Effector memory CD8-positive, alpha-beta T cell (primary cell): ENCODE results near the gene OR2A12.
"Not testable (repeated sequence)": the region's sequence is repeated elsewhere in the genome, so short reads cannot be mapped to it uniquely, and the experiment has no call there.

ENCODE experiments used
- ATAC-seq: fragments of 150-1000 bp; cut with Tn5 transposase; replicated peaks from 2 replicates; pipeline ENCODE4 v1.10.0; 2021; ENCODE audit warnings: mild to moderate bottlenecking, moderate library complexity
- DNase-seq, 3 experiments: peaks; one replicate each; pipeline ENCODE4 v3.0.0; 2021
- H3K27ac Mint-ChIP-seq, 2 donors: one replicate each; pipeline ENCODE4 v1.8.0; 2022; ENCODE audit warnings: mild to moderate bottlenecking in 2 of 2, mixed read lengths in 2 of 2, moderate library complexity in 2 of 2
- H3K27me3 Mint-ChIP-seq, 2 donors: one replicate each; pipeline ENCODE4 v1.8.0; 2022; ENCODE audit warnings: mixed read lengths in 2 of 2
- H3K36me3 Mint-ChIP-seq: one replicate; pipeline ENCODE4 v1.8.0; 2022; ENCODE audit warnings: mild to moderate bottlenecking, moderate library complexity, mixed read lengths; ENCODE audit not compliant: insufficient read depth
- H3K4me1 Mint-ChIP-seq, 2 donors: one replicate each; pipeline ENCODE4 v1.8.0; 2022; ENCODE audit warnings: low read depth in 2 of 2, mixed read lengths in 2 of 2
- H3K4me3 Mint-ChIP-seq, 2 donors: one replicate each; pipeline ENCODE4 v1.8.0; 2022; ENCODE audit warnings: mild to moderate bottlenecking in 2 of 2, mixed read lengths in 2 of 2, moderate library complexity in 2 of 2
- H3K9me3 Mint-ChIP-seq, 2 donors: one replicate each; pipeline ENCODE4 v1.8.0; 2022; ENCODE audit warnings: mixed read lengths in 2 of 2
- total RNA-seq, 9 experiments: gene quantifications; one replicate each; lab custom pipeline; 2026; lab: John Stamatoyannopoulos, UW

OR2A12 gene
- 0 to 0.11 (median 0) reads per million in 9 experiments for total RNA-seq

GRCh38 chr7:144085978-144086377 lies at the start of gene OR2A12:
OR2A12 (plus strand) TSS chr7:144086278; CDS start chr7:144095108, 8,830 bp downstream.
- DNase-seq (no peak), ATAC-seq (no peak)
- H3K27ac Mint-ChIP-seq = no peak within 1 kb of the TSS
- peaks cover 11 to 13% of the 10 kb centered on the region in 2 donors for H3K27me3 Mint-ChIP-seq
- no peaks in the 10 kb centered on the region for H3K9me3 Mint-ChIP-seq
- no peaks in the 10 kb centered on the region for H3K4me1 Mint-ChIP-seq
- no peaks in the 10 kb centered on the region for H3K36me3 Mint-ChIP-seq
- no peak within 1 kb of the TSS for H3K4me3 Mint-ChIP-seq

- H3K27me3 Mint-ChIP-seq = peaks cover 25 to 38% of the 10 kb centered on the region in 2 donors
- no peak overlapping the region for H3K4me3 Mint-ChIP-seq
- no peaks in the 10 kb centered on the region for H3K9me3 Mint-ChIP-seq
- ATAC-seq = no peak
- no peaks in the 10 kb centered on the region for H3K36me3 Mint-ChIP-seq
- DNase-seq = no peak
- no peak overlapping the region for H3K27ac Mint-ChIP-seq
- H3K4me1 Mint-ChIP-seq = no peaks in the 10 kb centered on the region
Observed at GRCh38 chr7:144036302-144036885, 49.7 kb upstream of the OR2A12 start.

GRCh38 chr7:144037414-144038035 lies 48.6 kb upstream of the OR2A12 start:
- Mint-ChIP-seq H3K4me1 (no peaks in the 10 kb centered on the region), H3K27ac (no peak overlapping the region), H3K9me3 (no peaks in the 10 kb centered on the region), H3K27me3 (peaks cover 16 to 31% of the 10 kb centered on the region in 2 donors), H3K4me3 (no peak overlapping the region), H3K36me3 (no peaks in the 10 kb centered on the region)
- ATAC-seq (no peak), DNase-seq (no peak)

GRCh38 chr7:144038887-144039286 lies 47.2 kb upstream of the OR2A12 start:
- Mint-ChIP-seq H3K36me3 (no peaks in the 10 kb centered on the region), H3K9me3 (no peaks in the 10 kb centered on the region), H3K4me3 (no peak overlapping the region), H3K4me1 (no peaks in the 10 kb centered on the region), H3K27me3 (peaks cover 8 to 27% of the 10 kb centered on the region in 2 donors), H3K27ac (peak overlapping the region in 1 of 2 donors; percentile 50)
- no peak for ATAC-seq
- DNase-seq = no peak

GRCh38 chr7:144048648-144049047 lies 37.4 kb upstream of the OR2A12 start, which contains the start of gene OR2A5:
OR2A5 (plus strand) TSS chr7:144048948; CDS start chr7:144050402, 1,454 bp downstream.
- ATAC-seq = no peak
- H3K27ac Mint-ChIP-seq = no peak within 1 kb of the TSS
- H3K36me3 Mint-ChIP-seq = no peaks in the 10 kb centered on the region
- H3K4me1 Mint-ChIP-seq = no peaks in the 10 kb centered on the region
- H3K9me3 Mint-ChIP-seq = no peaks in the 10 kb centered on the region
- peaks cover 11 to 20% of the 10 kb centered on the region in 2 donors for H3K27me3 Mint-ChIP-seq
- no peak within 1 kb of the TSS for H3K4me3 Mint-ChIP-seq
- no peak for DNase-seq

- DNase-seq = no peak
- H3K36me3 Mint-ChIP-seq = no peaks in the 10 kb centered on the region
- H3K4me3 Mint-ChIP-seq = no peak overlapping the region
- no peaks in the 10 kb centered on the region for H3K9me3 Mint-ChIP-seq
- H3K4me1 Mint-ChIP-seq = no peaks in the 10 kb centered on the region
- no peak overlapping the region for H3K27ac Mint-ChIP-seq
- H3K27me3 Mint-ChIP-seq = peaks cover 18 to 28% of the 10 kb centered on the region in 2 donors
- no peak for ATAC-seq
Observed at GRCh38 chr7:144049491-144049890, 36.6 kb upstream of the OR2A12 start.

GRCh38 chr7:144050093-144050492 lies 36.0 kb upstream of the OR2A12 start:
- Mint-ChIP-seq H3K4me1 (no peaks in the 10 kb centered on the region), H3K4me3 (no peak overlapping the region), H3K27me3 (peaks cover 24 to 32% of the 10 kb centered on the region in 2 donors), H3K36me3 (no peaks in the 10 kb centered on the region), H3K9me3 (no peaks in the 10 kb centered on the region), H3K27ac (no peak overlapping the region)
- ATAC-seq (no peak), DNase-seq (no peak)

- not testable (repeated sequence) for H3K27ac Mint-ChIP-seq, ATAC-seq, H3K4me1 Mint-ChIP-seq, H3K36me3 Mint-ChIP-seq, DNase-seq, H3K9me3 Mint-ChIP-seq, H3K4me3 Mint-ChIP-seq
- H3K27me3 Mint-ChIP-seq = peaks cover 29 to 35% of the 10 kb centered on the region in 2 donors
Observed at GRCh38 chr7:144050884-144051283, 35.2 kb upstream of the OR2A12 start.

- DNase-seq (no peak), ATAC-seq (no peak)
- Mint-ChIP-seq H3K9me3 (peaks cover 0 to 4% of the 10 kb centered on the region in 2 donors), H3K36me3 (no peaks in the 10 kb centered on the region), H3K27me3 (peaks cover 45 to 52% of the 10 kb centered on the region in 2 donors), H3K4me3 (no peak overlapping the region), H3K27ac (no peak overlapping the region), H3K4me1 (no peaks in the 10 kb centered on the region)
Observed at GRCh38 chr7:144057954-144058353, 28.1 kb upstream of the OR2A12 start.

- no peak for DNase-seq
- no peak overlapping the region for H3K4me3 Mint-ChIP-seq
- no peaks in the 10 kb centered on the region for H3K36me3 Mint-ChIP-seq
- peaks cover 0 to 4% of the 10 kb centered on the region in 2 donors for H3K9me3 Mint-ChIP-seq
- no peaks in the 10 kb centered on the region for H3K4me1 Mint-ChIP-seq
- no peak for ATAC-seq
- no peak overlapping the region for H3K27ac Mint-ChIP-seq
- H3K27me3 Mint-ChIP-seq = peaks cover 41 to 49% of the 10 kb centered on the region in 2 donors
Observed at GRCh38 chr7:144063710-144064109, 22.4 kb upstream of the OR2A12 start.

- H3K4me1 Mint-ChIP-seq = no peaks in the 10 kb centered on the region
- DNase-seq (no peak), ATAC-seq (no peak)
- H3K27me3 Mint-ChIP-seq = peaks cover 13 to 21% of the 10 kb centered on the region in 2 donors
- no peak within 1 kb of the TSS for H3K27ac Mint-ChIP-seq
- no peak within 1 kb of the TSS for H3K4me3 Mint-ChIP-seq
- H3K9me3 Mint-ChIP-seq = no peaks in the 10 kb centered on the region
- H3K36me3 Mint-ChIP-seq = no peaks in the 10 kb centered on the region
Observed at GRCh38 chr7:144069511-144069910, 16.6 kb upstream of the OR2A12 start, which contains the start of gene OR2A25. OR2A25 (plus strand) TSS chr7:144069811; CDS start chr7:144074220, 4,409 bp downstream.

GRCh38 chr7:144069953-144070352 lies 16.1 kb upstream of the OR2A12 start:
- DNase-seq (no peak), ATAC-seq (no peak)
- H3K4me1 Mint-ChIP-seq = no peaks in the 10 kb centered on the region
- no peak overlapping the region for H3K4me3 Mint-ChIP-seq
- peaks cover 18 to 25% of the 10 kb centered on the region in 2 donors for H3K27me3 Mint-ChIP-seq
- no peak overlapping the region for H3K27ac Mint-ChIP-seq
- no peaks in the 10 kb centered on the region for H3K9me3 Mint-ChIP-seq
- H3K36me3 Mint-ChIP-seq = no peaks in the 10 kb centered on the region

GRCh38 chr7:144074374-144074773 lies 11.7 kb upstream of the OR2A12 start:
- no peak overlapping the region for H3K27ac Mint-ChIP-seq
- no peaks in the 10 kb centered on the region for H3K9me3 Mint-ChIP-seq
- H3K4me1 Mint-ChIP-seq = no peaks in the 10 kb centered on the region
- H3K36me3 Mint-ChIP-seq = no peaks in the 10 kb centered on the region
- H3K4me3 Mint-ChIP-seq = no peak overlapping the region
- H3K27me3 Mint-ChIP-seq = peaks cover 17% of the 10 kb centered on the region in 2 donors
- ATAC-seq (no peak), DNase-seq (no peak)

- H3K4me1 Mint-ChIP-seq = no peaks in the 10 kb centered on the region
- DNase-seq (no peak), ATAC-seq (no peak)
- no peak overlapping the region for H3K27ac Mint-ChIP-seq
- no peak overlapping the region for H3K4me3 Mint-ChIP-seq
- H3K9me3 Mint-ChIP-seq = no peaks in the 10 kb centered on the region
- H3K27me3 Mint-ChIP-seq = peaks cover 9 to 10% of the 10 kb centered on the region in 2 donors
- H3K36me3 Mint-ChIP-seq = no peaks in the 10 kb centered on the region
Observed at GRCh38 chr7:144086730-144087129, 652 bp downstream of the OR2A12 start.
